Body of pancreas (tissue), 4 donors: ENCODE results near the gene ABHD4.

Source experiments
- POLR2A ChIP-seq, 3 donors: fragments of 450-650 bp; IDR thresholded peaks; one replicate each; pipeline ENCODE4 v1.6.1; 2016; ENCODE audit warnings: antibody characterized with exemption in 3 of 3, mild to moderate bottlenecking in 2 of 3
- TF ChIP-seq, protein P1 (sequence below), 7 experiments: fragments of 450-650 bp in 4 of 7; fragments of 200-600 bp in 3 of 7; sonication (generic) in 3 of 7; IDR thresholded peaks; one replicate each; pipeline ENCODE4 v1.5.1; 2016 to 2019; ENCODE audit warnings: antibody characterized with exemption in 7 of 7

DNA sequence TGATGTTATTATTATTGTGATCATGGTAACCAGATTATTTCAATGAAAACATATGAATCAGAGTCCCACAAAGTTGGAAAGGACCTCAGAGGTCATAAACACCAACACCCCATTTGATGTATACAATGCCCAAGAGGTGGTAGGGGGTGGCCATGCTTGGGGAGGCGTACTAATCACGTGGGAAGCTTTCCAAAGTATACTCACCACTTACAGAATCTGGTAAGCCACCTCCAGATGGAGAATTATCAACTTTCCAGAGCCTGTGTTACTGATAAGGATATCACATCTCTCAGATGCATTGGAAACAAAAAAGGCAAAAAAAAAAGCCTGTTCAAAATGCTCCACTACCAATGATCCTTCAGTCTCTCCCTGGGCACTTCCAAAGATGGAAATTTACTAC, 17.5 kb upstream of the ABHD4 start:
- TF ChIP-seq, protein P1, sequence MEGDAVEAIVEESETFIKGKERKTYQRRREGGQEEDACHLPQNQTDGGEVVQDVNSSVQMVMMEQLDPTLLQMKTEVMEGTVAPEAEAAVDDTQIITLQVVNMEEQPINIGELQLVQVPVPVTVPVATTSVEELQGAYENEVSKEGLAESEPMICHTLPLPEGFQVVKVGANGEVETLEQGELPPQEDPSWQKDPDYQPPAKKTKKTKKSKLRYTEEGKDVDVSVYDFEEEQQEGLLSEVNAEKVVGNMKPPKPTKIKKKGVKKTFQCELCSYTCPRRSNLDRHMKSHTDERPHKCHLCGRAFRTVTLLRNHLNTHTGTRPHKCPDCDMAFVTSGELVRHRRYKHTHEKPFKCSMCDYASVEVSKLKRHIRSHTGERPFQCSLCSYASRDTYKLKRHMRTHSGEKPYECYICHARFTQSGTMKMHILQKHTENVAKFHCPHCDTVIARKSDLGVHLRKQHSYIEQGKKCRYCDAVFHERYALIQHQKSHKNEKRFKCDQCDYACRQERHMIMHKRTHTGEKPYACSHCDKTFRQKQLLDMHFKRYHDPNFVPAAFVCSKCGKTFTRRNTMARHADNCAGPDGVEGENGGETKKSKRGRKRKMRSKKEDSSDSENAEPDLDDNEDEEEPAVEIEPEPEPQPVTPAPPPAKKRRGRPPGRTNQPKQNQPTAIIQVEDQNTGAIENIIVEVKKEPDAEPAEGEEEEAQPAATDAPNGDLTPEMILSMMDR (IDR thresholded peaks at IDR 0.05): no peak
- no peak for TF ChIP-seq POLR2A (IDR thresholded peaks at IDR 0.05)
